Natural killer cell (primary cell): Measurements from ENCODE around the gene TSPYL1. TPM values are rescaled to one million over a fixed set of nuclear protein-coding genes. Genes with fewer than 3 reads are reported as not detected.

Experiments
- ATAC-seq, 3 donors: fragments of 150-1000 bp in 2 of 3; fragments of 200-7000 bp in 1 of 3; cut with Tn5 transposase; 1 replicate in 1 of 3; 2 replicates in 2 of 3; pipeline ENCODE4 v1.10.0; 2021; ENCODE audit warnings: mild to moderate bottlenecking in 2 of 3, moderate library complexity in 2 of 3
- DNase-seq, 2 donors: peaks; one replicate each; pipeline versions ENCODE4 v3.0.0 to v3.0.0-alpha.2; 2013 to 2021; ENCODE audit warnings: mixed read lengths in 1 of 2
- H3K27ac ChIP-seq: one replicate; pipeline ENCODE4 v1.5.1; 2013; ENCODE audit warnings: mild to moderate bottlenecking, low read length
- H3K27me3 ChIP-seq: one replicate; pipeline ENCODE4 v1.6.1; 2013; ENCODE audit warnings: low read length; ENCODE audit not compliant: control insufficient read depth, insufficient read depth
- H3K36me3 ChIP-seq: one replicate; pipeline ENCODE4 v1.6.1; 2013; ENCODE audit warnings: low read length; ENCODE audit not compliant: control insufficient read depth, insufficient read depth
- H3K4me1 ChIP-seq: one replicate; pipeline ENCODE4 v1.6.1; 2013; ENCODE audit warnings: low read length; ENCODE audit not compliant: control insufficient read depth, insufficient read depth
- H3K4me3 ChIP-seq: one replicate; pipeline ENCODE4 v1.5.1; 2013; ENCODE audit warnings: low read length
- H3K9me3 ChIP-seq: one replicate; pipeline ENCODE4 v1.6.1; 2013; ENCODE audit warnings: low read length; ENCODE audit not compliant: control insufficient read depth, insufficient read depth
- H3K27ac Mint-ChIP-seq, 2 donors: one replicate each; pipeline ENCODE4 v1.8.0; 2022; ENCODE audit warnings: mild to moderate bottlenecking in 2 of 2, mixed read lengths in 2 of 2, moderate library complexity in 1 of 2
- H3K27me3 Mint-ChIP-seq, 2 donors: one replicate each; pipeline ENCODE4 v1.8.0; 2022; ENCODE audit warnings: low read depth in 2 of 2, mixed read lengths in 2 of 2
- H3K36me3 Mint-ChIP-seq: one replicate; pipeline ENCODE4 v1.8.0; 2022; ENCODE audit warnings: mixed read lengths
- H3K4me1 Mint-ChIP-seq, 2 donors: one replicate each; pipeline ENCODE4 v1.8.0; 2022; ENCODE audit warnings: mixed read lengths in 2 of 2
- H3K4me3 Mint-ChIP-seq: one replicate; pipeline ENCODE4 v1.8.0; 2022; ENCODE audit warnings: mild to moderate bottlenecking, moderate library complexity, mixed read lengths
- H3K9me3 Mint-ChIP-seq, 2 donors: one replicate each; pipeline ENCODE4 v1.8.0; 2022; ENCODE audit warnings: mixed read lengths in 2 of 2
- CTCF ChIP-seq: fragments of 200-600 bp; IDR thresholded peaks from one replicate; pipeline ENCODE4 v1.8.0; 2022; ENCODE audit warnings: antibody characterized with exemption
- WGBS: methylation state at CpG from one replicate; pipeline ENCODE4 v1.1.7; 2013; ENCODE audit warnings: missing lambda C conversion rate; ENCODE audit not compliant: insufficient coverage; 5-methylcytosine and 5-hydroxymethylcytosine counted together
- intact Hi-C: fragments of 100-400 bp; cut with micrococcal nuclease; formaldehyde crosslinking; loops from one replicate; pipeline ENCODE4 v1.14.2; 2022
- total RNA-seq, 4 donors: library from RNA; stranded (reverse); fragments of 120-200 nt in 1 of 4; gene quantifications; one replicate each; pipeline versions ENCODE4 v1.2.3 to v1.2.4, GENCODE V29; 2013 to 2022

The TSPYL1 gene
- total RNA-seq, 3 donors from 2014 or later (not counting 1 experiment from before 2014, with no cell fraction given), result 134 to 143 (median 142) TPM

GRCh38 chr6:116292553-116292952 lies 12.8 kb upstream of the TSPYL1 start:
- H3K9me3 Mint-ChIP-seq, result no peaks in the 10 kb centered on the region

DNA sequence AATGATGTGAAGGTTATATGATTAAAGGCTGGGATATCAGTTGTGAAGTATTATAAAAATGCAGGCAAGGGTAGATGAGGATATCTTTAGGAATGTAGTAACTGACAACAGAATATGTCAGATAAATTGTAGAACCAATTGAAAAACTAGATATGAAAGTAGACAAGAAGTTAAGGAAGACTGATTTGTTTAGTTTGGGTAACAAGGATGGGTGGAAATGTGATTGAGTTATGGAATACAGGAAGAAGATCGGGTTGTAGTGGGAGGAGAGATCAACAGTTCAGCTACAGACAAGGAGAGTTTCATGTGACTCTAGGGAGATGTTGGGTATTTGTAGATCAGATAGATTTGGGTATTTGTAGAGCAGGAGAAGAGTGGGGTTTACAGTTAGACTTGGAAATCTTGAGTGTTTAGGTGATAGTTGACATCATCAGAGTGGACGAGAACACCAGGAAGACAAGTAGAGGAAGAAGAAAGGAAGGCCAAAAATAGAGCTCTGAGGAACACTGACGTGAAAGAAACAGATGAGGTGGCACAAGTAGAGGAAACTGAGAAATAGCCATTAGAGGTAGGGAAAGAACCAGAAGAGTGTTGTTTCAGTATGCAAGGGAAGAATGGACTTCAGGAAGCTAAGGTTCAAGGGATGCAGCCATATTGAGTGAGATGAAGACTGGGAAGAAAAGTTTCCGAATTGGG lies 12.1 kb upstream of the TSPYL1 start:
- no peak for ATAC-seq
- Histone ChIP-seq H3K36me3 (no peaks in the 10 kb centered on the region), H3K27ac (no peak overlapping the region), H3K9me3 (no peaks in the 10 kb centered on the region), H3K4me1 (no peaks in the 10 kb centered on the region), H3K27me3 (no peaks in the 10 kb centered on the region), H3K4me3 (no peak overlapping the region)
- Mint-ChIP-seq H3K36me3 (no peaks in the 10 kb centered on the region), H3K27ac (no peak overlapping the region), H3K4me1 (no peaks in the 10 kb centered on the region), H3K4me3 (no peak overlapping the region), H3K27me3 (no peaks in the 10 kb centered on the region), H3K9me3 (no peaks in the 10 kb centered on the region)
- WGBS, result 68% methylated on average over 4 of the region's 4 CpGs
- intact Hi-C loops, result no loop called here
- no peak for DNase-seq
- TF ChIP-seq CTCF, result no peak

More at GRCh38 chr6:116292553-116292952, 12.8 kb upstream of the TSPYL1 start:
- WGBS, result 80% methylated on average over 1 of the region's 1 CpG
- Histone ChIP-seq H3K27ac (no peak overlapping the region), H3K36me3 (no peaks in the 10 kb centered on the region), H3K4me3 (no peak overlapping the region), H3K4me1 (no peaks in the 10 kb centered on the region), H3K27me3 (no peaks in the 10 kb centered on the region), H3K9me3 (no peaks in the 10 kb centered on the region)
- DNase-seq (no peak), ATAC-seq (no peak)
- Mint-ChIP-seq H3K4me3 (no peak overlapping the region), H3K27me3 (no peaks in the 10 kb centered on the region), H3K36me3 (no peaks in the 10 kb centered on the region), H3K4me1 (no peaks in the 10 kb centered on the region), H3K27ac (no peak overlapping the region)
- intact Hi-C loops, result no loop called here
- TF ChIP-seq CTCF, result no peak

GRCh38 chr6:116290799-116291198 lies 11.1 kb upstream of the TSPYL1 start:
- Histone ChIP-seq H3K9me3 (no peaks in the 10 kb centered on the region), H3K27me3 (no peaks in the 10 kb centered on the region), H3K4me1 (no peaks in the 10 kb centered on the region), H3K4me3 (no peak overlapping the region), H3K36me3 (no peaks in the 10 kb centered on the region), H3K27ac (no peak overlapping the region)
- no peak for TF ChIP-seq CTCF
- Mint-ChIP-seq H3K4me1 (no peaks in the 10 kb centered on the region), H3K27me3 (no peaks in the 10 kb centered on the region), H3K27ac (no peak overlapping the region), H3K9me3 (no peaks in the 10 kb centered on the region), H3K36me3 (no peaks in the 10 kb centered on the region), H3K4me3 (no peak overlapping the region)
- 95% methylated on average over 2 of the region's 2 CpGs for WGBS
- ATAC-seq (no peak), DNase-seq (no peak)
- intact Hi-C loops, result no loop called here

- no peaks in the 10 kb centered on the region for H3K27me3 Mint-ChIP-seq
- intact Hi-C loops, result no loop called here
- Histone ChIP-seq H3K36me3 (no peaks in the 10 kb centered on the region), H3K27ac (no peak overlapping the region), H3K4me3 (no peak overlapping the region), H3K4me1 (no peaks in the 10 kb centered on the region), H3K27me3 (no peaks in the 10 kb centered on the region), H3K9me3 (no peaks in the 10 kb centered on the region)
- ATAC-seq (no peak), DNase-seq (no peak)
- H3K9me3 Mint-ChIP-seq, result no peaks in the 10 kb centered on the region
- H3K36me3 Mint-ChIP-seq, result no peaks in the 10 kb centered on the region
- TF ChIP-seq CTCF, result no peak
- 72% methylated on average over 2 of the region's 2 CpGs for WGBS
- no peak overlapping the region for H3K4me3 Mint-ChIP-seq
- no peaks in the 10 kb centered on the region for H3K4me1 Mint-ChIP-seq
- H3K27ac Mint-ChIP-seq, result no peak overlapping the region
Measured at GRCh38 chr6:116289876-116290275, 10.1 kb upstream of the TSPYL1 start.
